Stimulated activated CD8-positive, alpha-beta memory T cell treated with anti-CD3 and anti-CD28 coated beads, Interleukin-15, amount 100 ng/mL, for 48 hours (primary cell): ENCODE results near the gene ERAP2.

Experiments used
- DNase-seq, 2 donors: peaks; one replicate each; pipeline ENCODE4 v3.0.0-alpha.2; 2020; ENCODE audit warnings: low read depth in 2 of 2

Gene ERAP2

DNA sequence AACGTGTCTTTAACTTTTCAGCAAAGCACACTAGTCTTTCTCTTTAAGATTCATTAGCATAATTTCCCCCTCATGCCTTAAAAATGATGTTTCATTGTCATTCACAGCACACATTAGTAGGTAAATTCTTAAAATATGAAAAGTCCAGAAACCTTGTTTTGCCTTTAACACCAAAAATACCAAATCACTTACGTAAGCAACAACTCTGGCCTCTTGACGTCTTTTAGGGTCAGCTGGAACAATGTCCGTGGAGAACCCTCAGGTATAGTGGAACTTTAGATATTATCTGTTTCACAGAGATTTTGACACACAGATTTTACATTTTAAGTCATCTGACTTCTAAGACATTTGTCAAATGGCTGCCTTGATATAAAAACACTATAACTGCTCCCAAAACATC, 90.5 kb downstream of the ERAP2 start:
- no peak for DNase-seq

DNA sequence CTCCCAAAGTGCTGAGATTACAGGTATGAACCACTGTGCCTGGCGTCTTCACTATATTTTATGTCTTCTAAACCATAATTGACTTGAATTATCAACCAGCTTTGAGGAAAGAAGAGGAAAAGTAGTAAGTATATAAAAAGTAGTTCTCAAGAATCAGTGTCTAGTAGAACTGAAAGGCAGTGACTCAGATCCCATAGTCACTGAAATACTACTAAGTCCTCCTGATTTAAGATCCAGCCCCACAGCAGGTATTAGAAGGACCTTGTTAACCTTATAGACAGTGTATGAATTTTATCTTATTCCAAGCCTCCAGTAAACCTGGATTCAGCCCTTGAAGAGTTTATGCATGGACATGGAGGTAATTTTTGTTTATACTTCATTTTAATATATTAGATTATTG, 91.1 kb downstream of the ERAP2 start:
- DNase-seq, result no peak

DNA sequence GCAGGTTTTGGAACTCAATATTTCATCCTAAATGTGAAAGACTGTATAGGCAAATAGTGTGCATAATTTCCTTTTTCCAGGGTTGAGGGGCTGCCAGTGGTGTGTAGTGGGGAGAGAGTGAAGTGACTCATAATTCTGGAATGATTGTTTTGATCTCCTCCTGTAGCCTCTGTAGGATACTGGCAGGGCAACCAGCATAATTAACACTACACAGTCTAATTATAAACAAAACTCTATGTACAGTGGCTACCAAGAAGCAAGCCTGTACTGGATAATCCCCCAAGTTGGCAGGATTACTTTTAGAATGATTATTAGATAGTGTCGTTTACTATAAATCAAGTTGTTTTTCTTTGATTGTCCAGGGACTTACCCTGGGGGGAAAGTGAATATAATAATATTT, 91.8 kb downstream of the ERAP2 start:
- no peak for DNase-seq

DNA sequence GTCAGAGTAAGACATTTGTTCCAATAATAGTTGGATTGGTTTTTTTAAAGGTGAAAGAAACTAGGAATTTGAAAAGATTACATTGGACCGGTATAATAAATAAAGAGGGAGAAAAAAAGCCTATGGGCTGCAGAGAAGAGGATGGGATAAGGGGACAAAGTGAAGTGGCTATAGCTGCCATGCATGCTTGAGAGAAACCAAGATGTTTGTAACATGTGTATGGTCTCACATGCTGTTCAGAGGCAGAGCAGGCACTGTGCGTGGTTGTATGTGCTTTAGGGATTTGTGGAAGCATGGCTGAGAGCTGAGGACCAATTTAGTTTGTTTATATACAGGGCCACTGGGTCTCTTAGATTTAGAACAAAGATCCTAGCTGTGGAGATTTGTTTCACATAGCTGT, 92.3 kb downstream of the ERAP2 start:
- no peak for DNase-seq
